Placental epithelial cell (primary cell): ENCODE results near the gene APOBR. TPM values are rescaled to one million over a fixed set of nuclear protein-coding genes. Genes with fewer than 3 reads are reported as not detected.

Experiments used
- total RNA-seq: library from RNA; depleted of rRNA; stranded (reverse); fragments of >200 nt; gene quantifications from 2 replicates; pipeline ENCODE4 v1.2.3, GENCODE V29; 2012

The APOBR gene, protein sequence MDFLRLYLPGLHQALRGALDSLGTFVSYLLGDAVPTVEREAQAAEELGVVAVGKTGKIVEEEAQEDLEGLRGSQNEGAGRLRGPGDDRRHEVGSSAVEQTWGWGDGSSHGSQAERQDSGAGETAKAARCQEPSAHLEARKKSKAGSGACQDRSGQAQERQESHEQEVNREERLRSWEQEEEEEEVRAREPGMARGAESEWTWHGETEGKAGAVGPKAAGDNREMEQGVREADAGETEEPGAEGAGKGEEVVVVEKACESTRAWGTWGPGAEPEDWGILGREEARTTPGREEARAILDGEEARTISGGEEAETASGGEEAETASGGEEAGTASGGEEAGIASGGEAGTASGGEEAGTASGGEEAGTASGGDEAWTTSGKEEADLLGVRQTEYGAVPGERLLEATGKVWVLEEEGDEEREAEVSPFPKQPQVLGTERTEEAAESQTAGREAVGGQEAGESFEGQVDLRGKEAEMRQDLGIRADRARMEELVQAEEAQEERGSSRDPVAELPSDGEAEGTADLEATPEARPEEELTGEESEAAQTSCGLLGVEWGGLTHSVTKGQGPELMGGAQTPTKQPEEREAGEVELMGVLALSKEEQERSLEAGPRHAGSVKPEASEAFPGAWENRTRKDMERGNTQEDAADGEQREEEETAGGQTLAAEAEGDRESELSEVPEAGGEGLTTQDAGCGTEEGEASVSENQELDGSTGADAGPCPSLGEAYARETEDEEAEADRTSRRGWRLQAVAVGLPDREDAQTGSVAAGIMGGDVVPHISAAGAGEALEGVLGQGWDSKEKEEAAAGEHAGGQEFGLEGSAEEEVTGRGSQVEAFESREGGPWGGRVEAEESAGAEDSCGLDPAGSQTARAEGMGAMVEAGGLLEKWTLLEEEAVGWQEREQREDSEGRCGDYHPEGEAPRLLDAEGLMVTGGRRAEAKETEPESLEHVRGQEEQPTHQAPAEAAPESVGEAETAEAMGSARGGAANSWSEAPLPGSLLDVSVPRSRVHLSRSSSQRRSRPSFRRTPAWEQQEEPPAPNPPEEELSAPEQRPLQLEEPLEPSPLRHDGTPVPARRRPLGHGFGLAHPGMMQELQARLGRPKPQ
- total RNA-seq: under 0.01 TPM in 1 of 2 replicates, not detected in the other

GRCh38 chr16:28494121-28494851, at the start of gene APOBR:
Gene APOBR (plus strand): TSS chr16:28494643. CDS start chr16:28494682, 39 bp downstream.

GRCh38 chr16:28491970-28492474, 2.4 kb upstream of the APOBR start, which contains the start of gene CLN3:
Gene CLN3 (minus strand): TSS chr16:28492074. CDS start chr16:28491759, 315 bp downstream.

GRCh38 chr16:28538733-28539596, 44.5 kb downstream of the APOBR start, which contains the start of gene NUPR1:
Gene NUPR1 (minus strand): TSS chr16:28538974. CDS start chr16:28538907, 67 bp downstream.

Other genes starting within 250 kb of the APOBR start
- not detected in 2 replicates for gene SBK1, start 202.1 kb upstream of the APOBR start, total RNA-seq
- gene NPIPB6, start 131.1 kb upstream of the APOBR start, total RNA-seq: 3.1 TPM in 1 of 2 replicates, not detected in the other
- 44.6 and 67.5 TPM in 2 replicates for gene EIF3CL, start 90.8 kb upstream of the APOBR start, total RNA-seq
- not detected in 2 replicates for gene NPIPB7, start 22.3 kb upstream of the APOBR start, total RNA-seq
- gene CLN3, start 2.6 kb upstream of the APOBR start, total RNA-seq: 4.3 and 13.4 TPM in 2 replicates
- gene IL27, start 12.2 kb downstream of the APOBR start, total RNA-seq: not detected in 2 replicates
- gene NUPR1, start 44.3 kb downstream of the APOBR start, total RNA-seq: not detected in 2 replicates
- gene SGF29, start 59.3 kb downstream of the APOBR start, total RNA-seq: 8.2 and 12.2 TPM in 2 replicates
- gene SULT1A2, start 102.4 kb downstream of the APOBR start, total RNA-seq: 0.11 TPM in 1 of 2 replicates, not detected in the other
- not detected in 2 replicates for gene SULT1A1, start 115.4 kb downstream of the APOBR start, total RNA-seq
- gene NPIPB8, start 143.4 kb downstream of the APOBR start, total RNA-seq: 2.0 TPM in 1 of 2 replicates, not detected in the other
- 62.7 and 131 TPM in 2 replicates for gene EIF3C, start 216.8 kb downstream of the APOBR start, total RNA-seq